ENCODE data around the gene NFATC4. TPM values are rescaled to one million over a fixed set of nuclear protein-coding genes. Genes with fewer than 3 reads are reported as not detected.
A peak's percentile ranks its signal among the peaks of the same experiment; 100 is the strongest.

Gene NFATC4
- total and polyA plus RNA-seq, 9 donors: 35.2 to 71.1 (median 52.0) TPM

GRCh38 chr14:24427537-24428508, 59.8 kb downstream of the NFATC4 start:
- no peak overlapping the region for H3K4me3 ChIP-seq (ENCODE audit: low read length)
- no peak overlapping the region for H3K27ac ChIP-seq (ENCODE audit: low read length)
- H3K9me3 ChIP-seq (replicated peaks; ENCODE audit: control insufficient read depth, low read depth, low read length): no peaks in the 10 kb centered on the region
- 77% methylated on average over 17 of the region's 18 CpGs for WGBS (ENCODE audit: insufficient coverage)
- peaks cover 15% of the 10 kb centered on the region for H3K36me3 ChIP-seq (ENCODE audit: control insufficient read depth, insufficient read depth, low read length)
- DNase-seq: no peak
- H3K27me3 ChIP-seq (ENCODE audit: control insufficient read depth, insufficient read depth, low read length): no peaks in the 10 kb centered on the region
- H3K4me1 ChIP-seq (ENCODE audit: control insufficient read depth, insufficient read depth, low read length): peaks cover 29% of the 10 kb centered on the region

- no peaks in the 10 kb centered on the region for H3K9me3 ChIP-seq (replicated peaks; ENCODE audit: control insufficient read depth, low read depth, low read length)
- 83% methylated on average over 11 of the region's 18 CpGs for WGBS (ENCODE audit: insufficient coverage)
- no peaks in the 10 kb centered on the region for H3K27me3 ChIP-seq (ENCODE audit: control insufficient read depth, insufficient read depth, low read length)
- peak overlapping the region; percentile 96 for H3K27ac ChIP-seq (ENCODE audit: low read length)
- peaks cover 29% of the 10 kb centered on the region for H3K4me1 ChIP-seq (ENCODE audit: control insufficient read depth, insufficient read depth, low read length)
- H3K4me3 ChIP-seq (ENCODE audit: low read length): no peak overlapping the region
- peak; percentile 54 for DNase-seq
- H3K36me3 ChIP-seq (ENCODE audit: control insufficient read depth, insufficient read depth, low read length): peaks cover 23% of the 10 kb centered on the region
Measured at GRCh38 chr14:24428628-24429394, 60.8 kb downstream of the NFATC4 start.

Other genes with a start within 250 kb of the NFATC4 start
Only the 30 nearest of the 31 such genes appear.
- gene FITM1, start 237.5 kb upstream of the NFATC4 start, total RNA-seq: 170 TPM
- gene FITM1, start 237.5 kb upstream of the NFATC4 start, polyA plus RNA-seq (ENCODE audit: insufficient read depth in 1 of 8, insufficient read length in 8 of 8, low replicate concordance in 1 of 8): 100 to 1,000 TPM in 7 of 8 donors, 10 to 100 TPM in 1; 80.7 to 168 (median 124) TPM
- gene PSME1, start 232.0 kb upstream of the NFATC4 start, total RNA-seq: 110 TPM
- 100 to 1,000 TPM; 103 to 130 (median 116) TPM for gene PSME1, start 232.0 kb upstream of the NFATC4 start, polyA plus RNA-seq (ENCODE audit: insufficient read depth in 1 of 8, insufficient read length in 8 of 8, low replicate concordance in 1 of 8)
- 29.9 TPM for gene EMC9, start 226.6 kb upstream of the NFATC4 start, total RNA-seq
- 10 to 100 TPM; 22.4 to 40.0 (median 29.4) TPM for gene EMC9, start 226.6 kb upstream of the NFATC4 start, polyA plus RNA-seq (ENCODE audit: insufficient read depth in 1 of 8, insufficient read length in 8 of 8, low replicate concordance in 1 of 8)
- 100 TPM for gene PSME2, start 221.6 kb upstream of the NFATC4 start, total RNA-seq
- gene PSME2, start 221.6 kb upstream of the NFATC4 start, polyA plus RNA-seq (ENCODE audit: insufficient read depth in 1 of 8, insufficient read length in 8 of 8, low replicate concordance in 1 of 8): 10 to 100 TPM; 82.8 to 97.6 (median 93.2) TPM
- gene RNF31, start 220.7 kb upstream of the NFATC4 start, total RNA-seq: 36.4 TPM
- 10 to 100 TPM; 27.3 to 37.0 (median 35.8) TPM for gene RNF31, start 220.7 kb upstream of the NFATC4 start, polyA plus RNA-seq (ENCODE audit: insufficient read depth in 1 of 8, insufficient read length in 8 of 8, low replicate concordance in 1 of 8)
- gene IRF9, start 206.9 kb upstream of the NFATC4 start, total RNA-seq: 24.9 TPM
- 10 to 100 TPM; 24.0 to 36.3 (median 27.3) TPM for gene IRF9, start 206.9 kb upstream of the NFATC4 start, polyA plus RNA-seq (ENCODE audit: insufficient read depth in 1 of 8, insufficient read length in 8 of 8, low replicate concordance in 1 of 8)
- gene REC8, start 196.1 kb upstream of the NFATC4 start, total RNA-seq: 2.1 TPM
- 10 to 100 TPM in 5 of 8 donors, 1 to 10 TPM in 3; 6.7 to 18.1 (median 10.9) TPM for gene REC8, start 196.1 kb upstream of the NFATC4 start, polyA plus RNA-seq (ENCODE audit: insufficient read depth in 1 of 8, insufficient read length in 8 of 8, low replicate concordance in 1 of 8)
- gene IPO4, start 179.4 kb upstream of the NFATC4 start, total RNA-seq: 19.9 TPM
- gene IPO4, start 179.4 kb upstream of the NFATC4 start, polyA plus RNA-seq (ENCODE audit: insufficient read depth in 1 of 8, insufficient read length in 8 of 8, low replicate concordance in 1 of 8): 10 to 100 TPM; 25.0 to 37.5 (median 29.8) TPM
- 29.6 TPM for gene TM9SF1, start 172.7 kb upstream of the NFATC4 start, total RNA-seq
- 10 to 100 TPM; 14.7 to 22.2 (median 20.1) TPM for gene TM9SF1, start 172.7 kb upstream of the NFATC4 start, polyA plus RNA-seq (ENCODE audit: insufficient read depth in 1 of 8, insufficient read length in 8 of 8, low replicate concordance in 1 of 8)
- gene TSSK4, start 162.5 kb upstream of the NFATC4 start, total RNA-seq: not detected
- gene TSSK4, start 162.5 kb upstream of the NFATC4 start, polyA plus RNA-seq (ENCODE audit: insufficient read depth in 1 of 8, insufficient read length in 8 of 8, low replicate concordance in 1 of 8): 1 to 10 TPM; 1.6 to 5.5 (median 3.8) TPM
- gene CHMP4A, start 154.7 kb upstream of the NFATC4 start, total RNA-seq: 29.8 TPM
- 10 to 100 TPM; 31.2 to 45.1 (median 41.8) TPM for gene CHMP4A, start 154.7 kb upstream of the NFATC4 start, polyA plus RNA-seq (ENCODE audit: insufficient read depth in 1 of 8, insufficient read length in 8 of 8, low replicate concordance in 1 of 8)
- 24.9 TPM for gene MDP1, start 152.1 kb upstream of the NFATC4 start, total RNA-seq
- 10 to 100 TPM in 1 of 8 donors, 1 to 10 TPM in 7; 7.4 to 11.6 (median 8.5) TPM for gene MDP1, start 152.1 kb upstream of the NFATC4 start, polyA plus RNA-seq (ENCODE audit: insufficient read depth in 1 of 8, insufficient read length in 8 of 8, low replicate concordance in 1 of 8)
- 245 TPM for gene NEDD8, start 135.8 kb upstream of the NFATC4 start, total RNA-seq
- gene NEDD8, start 135.8 kb upstream of the NFATC4 start, polyA plus RNA-seq (ENCODE audit: insufficient read depth in 1 of 8, insufficient read length in 8 of 8, low replicate concordance in 1 of 8): 100 to 1,000 TPM; 180 to 243 (median 216) TPM
- gene GMPR2, start 135.3 kb upstream of the NFATC4 start, total RNA-seq: 44.6 TPM
- gene GMPR2, start 135.3 kb upstream of the NFATC4 start, polyA plus RNA-seq (ENCODE audit: insufficient read depth in 1 of 8, insufficient read length in 8 of 8, low replicate concordance in 1 of 8): 10 to 100 TPM; 41.9 to 59.7 (median 48.9) TPM
- gene TINF2, start 125.6 kb upstream of the NFATC4 start, total RNA-seq: 35.5 TPM
- 10 to 100 TPM; 37.9 to 44.3 (median 40.9) TPM for gene TINF2, start 125.6 kb upstream of the NFATC4 start, polyA plus RNA-seq (ENCODE audit: insufficient read depth in 1 of 8, insufficient read length in 8 of 8, low replicate concordance in 1 of 8)
- 0.71 TPM for gene TGM1, start 105.0 kb upstream of the NFATC4 start, total RNA-seq
- gene TGM1, start 105.0 kb upstream of the NFATC4 start, polyA plus RNA-seq (ENCODE audit: insufficient read depth in 1 of 8, insufficient read length in 8 of 8, low replicate concordance in 1 of 8): 1 to 10 TPM in 6 of 8 donors, under 1 TPM in 2; 0.84 to 3.0 (median 1.2) TPM
- 8.5 TPM for gene RABGGTA, start 96.6 kb upstream of the NFATC4 start, total RNA-seq
- 10 to 100 TPM; 12.4 to 21.5 (median 14.5) TPM for gene RABGGTA, start 96.6 kb upstream of the NFATC4 start, polyA plus RNA-seq (ENCODE audit: insufficient read depth in 1 of 8, insufficient read length in 8 of 8, low replicate concordance in 1 of 8)
- gene DHRS1, start 68.4 kb upstream of the NFATC4 start, total RNA-seq: 6.9 TPM
- 10 to 100 TPM; 14.5 to 24.5 (median 17.7) TPM for gene DHRS1, start 68.4 kb upstream of the NFATC4 start, polyA plus RNA-seq (ENCODE audit: insufficient read depth in 1 of 8, insufficient read length in 8 of 8, low replicate concordance in 1 of 8)
- gene NOP9, start 68.3 kb upstream of the NFATC4 start, total RNA-seq: 15.7 TPM
- 10 to 100 TPM; 18.1 to 23.9 (median 20.3) TPM for gene NOP9, start 68.3 kb upstream of the NFATC4 start, polyA plus RNA-seq (ENCODE audit: insufficient read depth in 1 of 8, insufficient read length in 8 of 8, low replicate concordance in 1 of 8)
- gene CIDEB, start 60.2 kb upstream of the NFATC4 start, total RNA-seq: 13.4 TPM
- 10 to 100 TPM in 7 of 8 donors, 1 to 10 TPM in 1; 8.9 to 21.1 (median 15.3) TPM for gene CIDEB, start 60.2 kb upstream of the NFATC4 start, polyA plus RNA-seq (ENCODE audit: insufficient read depth in 1 of 8, insufficient read length in 8 of 8, low replicate concordance in 1 of 8)
- gene LTB4R2, start 58.0 kb upstream of the NFATC4 start, total RNA-seq: 1.9 TPM
- 1 to 10 TPM; 1.1 to 4.4 (median 2.8) TPM for gene LTB4R2, start 58.0 kb upstream of the NFATC4 start, polyA plus RNA-seq (ENCODE audit: insufficient read depth in 1 of 8, insufficient read length in 8 of 8, low replicate concordance in 1 of 8)
- 2.5 TPM for gene LTB4R, start 56.7 kb upstream of the NFATC4 start, total RNA-seq
- gene LTB4R, start 56.7 kb upstream of the NFATC4 start, polyA plus RNA-seq (ENCODE audit: insufficient read depth in 1 of 8, insufficient read length in 8 of 8, low replicate concordance in 1 of 8): 1 to 10 TPM; 2.1 to 5.9 (median 3.5) TPM
- gene ADCY4, start 33.1 kb upstream of the NFATC4 start, total RNA-seq: 7.0 TPM
- 10 to 100 TPM in 6 of 8 donors, 1 to 10 TPM in 2; 9.4 to 18.7 (median 13.9) TPM for gene ADCY4, start 33.1 kb upstream of the NFATC4 start, polyA plus RNA-seq (ENCODE audit: insufficient read depth in 1 of 8, insufficient read length in 8 of 8, low replicate concordance in 1 of 8)
- 2.0 TPM for gene RIPK3, start 28.2 kb upstream of the NFATC4 start, total RNA-seq
- gene RIPK3, start 28.2 kb upstream of the NFATC4 start, polyA plus RNA-seq (ENCODE audit: insufficient read depth in 1 of 8, insufficient read length in 8 of 8, low replicate concordance in 1 of 8): 1 to 10 TPM; 1.1 to 3.6 (median 1.3) TPM
- gene NYNRIN, start 30.8 kb downstream of the NFATC4 start, total RNA-seq: 16.5 TPM
- 10 to 100 TPM; 18.5 to 45.3 (median 30.3) TPM for gene NYNRIN, start 30.8 kb downstream of the NFATC4 start, polyA plus RNA-seq (ENCODE audit: insufficient read depth in 1 of 8, insufficient read length in 8 of 8, low replicate concordance in 1 of 8)
- 1.2 TPM for gene CBLN3, start 61.5 kb downstream of the NFATC4 start, total RNA-seq
- 1 to 10 TPM; 1.4 to 2.4 (median 1.7) TPM for gene CBLN3, start 61.5 kb downstream of the NFATC4 start, polyA plus RNA-seq (ENCODE audit: insufficient read depth in 1 of 8, insufficient read length in 8 of 8, low replicate concordance in 1 of 8)
- gene KHNYN, start 61.8 kb downstream of the NFATC4 start, total RNA-seq: 35.6 TPM
- gene KHNYN, start 61.8 kb downstream of the NFATC4 start, polyA plus RNA-seq (ENCODE audit: insufficient read depth in 1 of 8, insufficient read length in 8 of 8, low replicate concordance in 1 of 8): 10 to 100 TPM; 28.3 to 40.8 (median 35.4) TPM
- 18.8 TPM for gene SDR39U1, start 74.6 kb downstream of the NFATC4 start, total RNA-seq
- 10 to 100 TPM; 40.6 to 65.3 (median 53.8) TPM for gene SDR39U1, start 74.6 kb downstream of the NFATC4 start, polyA plus RNA-seq (ENCODE audit: insufficient read depth in 1 of 8, insufficient read length in 8 of 8, low replicate concordance in 1 of 8)
- gene CMA1, start 140.1 kb downstream of the NFATC4 start, total RNA-seq: 0.13 TPM
- gene CMA1, start 140.1 kb downstream of the NFATC4 start, polyA plus RNA-seq (ENCODE audit: insufficient read depth in 1 of 8, insufficient read length in 8 of 8, low replicate concordance in 1 of 8): under 1 TPM in 1 of 8 donors, not detected in 7; 0.11 TPM
- 1.5 TPM for gene CTSG, start 208.1 kb downstream of the NFATC4 start, total RNA-seq
- gene CTSG, start 208.1 kb downstream of the NFATC4 start, polyA plus RNA-seq (ENCODE audit: insufficient read depth in 1 of 8, insufficient read length in 8 of 8, low replicate concordance in 1 of 8): 1 to 10 TPM in 7 of 8 donors, under 1 TPM in 1; 0.75 to 5.8 (median 2.1) TPM

All from muscle of leg (tissue), 11 donors.